Adrenal gland (tissue), 12 donors: Measurements from ENCODE around the gene CCNI2. TPM values are rescaled to one million over a fixed set of nuclear protein-coding genes. Genes with fewer than 3 reads are reported as not detected.
A peak's percentile ranks its signal among the peaks of the same experiment; 100 is the strongest.

Experiments used
- DNase-seq, 7 donors: peaks; one replicate each; pipeline ENCODE4 v3.0.0-alpha.2; 2019 to 2020
- H3K27ac ChIP-seq, 5 donors: fragments of 200-600 bp; sonication (generic) in 4 of 5; 1 replicate in 3 of 5; 2 replicates in 2 of 5; pipeline versions ENCODE4 v1.5.1 to v1.8.0; 2016 to 2020; ENCODE audit warnings: mild to moderate bottlenecking in 1 of 5
- H3K27me3 ChIP-seq: fragments of 200-600 bp; 2 replicates; pipeline ENCODE4 v1.8.0; 2021
- H3K36me3 ChIP-seq, 2 donors: fragments of 200-600 bp; replicated peaks in 1 of 2; 1 replicate in 1 of 2; 2 replicates in 1 of 2; pipeline versions ENCODE4 v1.5.1 to v1.8.0; 2018 to 2022
- H3K4me1 ChIP-seq, 2 donors: fragments of 200-600 bp; replicated peaks in 1 of 2; 1 replicate in 1 of 2; 2 replicates in 1 of 2; pipeline versions ENCODE4 v1.5.1 to v1.8.0; 2018 to 2021
- H3K4me3 ChIP-seq, 4 donors: fragments of 200-600 bp; sonication (generic) in 3 of 4; one replicate each; pipeline ENCODE4 v1.5.1; 2016 to 2018
- H3K9me3 ChIP-seq, 3 donors: fragments of 200-600 bp; sonication (generic) in 1 of 3; replicated peaks in 1 of 3; 1 replicate in 2 of 3; 2 replicates in 1 of 3; pipeline versions ENCODE4 v1.5.1 to v1.8.0; 2016 to 2021
- POLR2A ChIP-seq, 2 donors: fragments of 450-650 bp; IDR thresholded peaks; one replicate each; pipeline ENCODE4 v1.6.1; 2017; ENCODE audit warnings: antibody characterized with exemption in 2 of 2, mild to moderate bottlenecking in 2 of 2, moderate library complexity in 1 of 2
- WGBS, 4 donors: extraction: QIAGEN DNeasy Blood & Tissue Kit in 2 of 4; methylation state at CpG; one replicate each; pipeline versions ENCODE4 v1.1.5 to v1.1.7; 2013 to 2017; 5-methylcytosine and 5-hydroxymethylcytosine counted together
- intact Hi-C, 2 donors: fragments of 100-400 bp; cut with DNase I; formaldehyde crosslinking; loops; one replicate each; pipeline versions ENCODE4 v1.14.1 to v1.15.0; 2022 to 2023
- polyA plus RNA-seq, 3 donors: library from polyadenylated mRNA; stranded (reverse); fragments of 200-250 nt in 2 of 3; fragments of 350-450 nt in 1 of 3; fragmentation: Illumina TruSeq in 1 of 3; extraction: RNeasy Lipid Tissue Mini Kit (QIAGEN cat#74804) in 1 of 3; gene quantifications; one replicate each; pipeline ENCODE4 v1.2.3, GENCODE V29; 2013 to 2014
- total RNA-seq, 9 donors: library from RNA; depleted of rRNA in 4 of 9; stranded (reverse); fragments of >200 nt in 4 of 9; fragments of 120-200 nt in 1 of 9; fragmentation: NEBNext Ultra II Directional in 1 of 9; extraction: Animal tissue kit (Norgen Biotek cat#: 25700) in 1 of 9; gene quantifications; one replicate each; pipeline versions ENCODE4 v1.1.0 to v1.2.4, GENCODE V29; 2013 to 2023
- TF ChIP-seq, protein P1 (sequence below), 6 experiments: fragments of 450-650 bp in 4 of 6; fragments of 200-600 bp in 2 of 6; sonication (generic) in 1 of 6; IDR thresholded peaks; 1 replicate in 5 of 6; 2 replicates in 1 of 6; pipeline versions ENCODE4 v1.5.1 to v1.8.0; 2016 to 2021; ENCODE audit warnings: antibody characterized with exemption in 6 of 6, mild to moderate bottlenecking in 2 of 6, moderate library complexity in 1 of 6
- donor health status: healthy with polysubstance abuse.
- donor health status: Bipolar disorder and iron deficiency.
- donor health status: DM: yes; HTN: yes; CAD: no.
- donor health status: DM: no; HTN: no; CAD: no.
- donor health status: DM: no; HTN: no; CAD: no.
- donor health status: DM: yes; HTN: yes; CAD: no.

Gene CCNI2
- total and polyA plus RNA-seq, 12 donors: 0.08 to 0.40 (median 0.20) TPM; not detected in 5

DNA sequence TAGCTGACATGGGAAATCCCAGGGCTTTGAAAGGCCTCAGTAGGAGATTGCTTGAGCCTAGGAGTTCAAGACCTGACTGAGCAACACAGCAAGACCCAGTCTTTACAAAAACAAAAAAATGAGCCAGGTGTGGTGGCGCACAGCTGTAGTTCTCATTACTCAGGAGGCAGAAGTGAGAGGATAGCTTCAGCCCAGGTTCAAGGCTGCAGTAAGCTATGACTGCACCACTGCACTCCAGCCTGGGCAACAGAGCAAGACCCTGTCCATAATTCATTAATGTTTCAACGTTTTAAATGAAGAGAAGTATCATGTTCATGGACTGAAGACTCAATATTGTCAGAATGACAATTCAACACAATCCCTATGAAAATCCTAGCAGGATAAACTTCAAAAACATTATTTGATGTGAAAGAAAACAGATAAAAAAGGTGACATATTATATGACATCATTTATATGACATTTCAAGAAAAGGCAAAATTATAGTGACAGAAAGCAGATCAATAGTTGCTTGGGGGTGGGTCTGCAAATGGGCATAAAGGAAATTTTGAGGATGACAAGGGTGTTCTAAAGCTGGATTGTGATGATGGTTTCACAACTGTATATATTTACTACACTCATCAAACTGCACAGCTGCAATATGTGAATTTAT, 13.6 kb upstream of the CCNI2 start:
- no peaks in the 10 kb centered on the region for H3K27me3 ChIP-seq
- H3K4me3 ChIP-seq: no peak overlapping the region
- no peak overlapping the region for H3K27ac ChIP-seq
- no peaks in the 10 kb centered on the region for H3K9me3 ChIP-seq
- peaks cover 5 to 6% of the 10 kb centered on the region in 2 donors for H3K4me1 ChIP-seq
- no peak for DNase-seq
- 71 to 83% (median 77%) methylated on average over 2 of the region's 2 CpGs for WGBS, 4 donors
- TF ChIP-seq POLR2A (IDR thresholded peaks at IDR 0.05): no peak
- TF ChIP-seq, protein P1, sequence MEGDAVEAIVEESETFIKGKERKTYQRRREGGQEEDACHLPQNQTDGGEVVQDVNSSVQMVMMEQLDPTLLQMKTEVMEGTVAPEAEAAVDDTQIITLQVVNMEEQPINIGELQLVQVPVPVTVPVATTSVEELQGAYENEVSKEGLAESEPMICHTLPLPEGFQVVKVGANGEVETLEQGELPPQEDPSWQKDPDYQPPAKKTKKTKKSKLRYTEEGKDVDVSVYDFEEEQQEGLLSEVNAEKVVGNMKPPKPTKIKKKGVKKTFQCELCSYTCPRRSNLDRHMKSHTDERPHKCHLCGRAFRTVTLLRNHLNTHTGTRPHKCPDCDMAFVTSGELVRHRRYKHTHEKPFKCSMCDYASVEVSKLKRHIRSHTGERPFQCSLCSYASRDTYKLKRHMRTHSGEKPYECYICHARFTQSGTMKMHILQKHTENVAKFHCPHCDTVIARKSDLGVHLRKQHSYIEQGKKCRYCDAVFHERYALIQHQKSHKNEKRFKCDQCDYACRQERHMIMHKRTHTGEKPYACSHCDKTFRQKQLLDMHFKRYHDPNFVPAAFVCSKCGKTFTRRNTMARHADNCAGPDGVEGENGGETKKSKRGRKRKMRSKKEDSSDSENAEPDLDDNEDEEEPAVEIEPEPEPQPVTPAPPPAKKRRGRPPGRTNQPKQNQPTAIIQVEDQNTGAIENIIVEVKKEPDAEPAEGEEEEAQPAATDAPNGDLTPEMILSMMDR (IDR thresholded peaks at IDR 0.05): no peak
- no peaks in the 10 kb centered on the region for H3K36me3 ChIP-seq
- intact Hi-C loops: no loop called here

DNA sequence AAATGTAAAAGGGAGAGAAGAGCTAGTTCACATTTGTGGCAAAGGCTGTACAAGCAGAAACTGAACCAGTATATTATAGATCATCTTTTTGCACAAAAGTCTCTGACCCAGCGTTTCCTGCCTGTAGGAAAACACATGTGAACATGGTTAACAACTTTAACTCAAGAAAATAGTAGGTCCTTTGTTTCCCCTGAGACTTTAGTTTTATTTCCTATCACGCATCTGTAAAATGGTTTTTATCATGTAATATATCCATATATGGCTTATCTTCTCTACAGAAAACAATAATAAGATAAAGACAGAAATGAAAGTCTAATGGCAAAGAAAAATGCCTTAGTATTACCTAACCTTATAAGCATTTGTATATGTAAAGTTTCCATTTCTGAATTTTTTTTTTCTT, 12.5 kb upstream of the CCNI2 start:
- Histone ChIP-seq H3K4me1 (peaks cover 5 to 6% of the 10 kb centered on the region in 2 donors), H3K36me3 (no peaks in the 10 kb centered on the region), H3K27ac (no peak overlapping the region), H3K9me3 (no peaks in the 10 kb centered on the region), H3K27me3 (no peaks in the 10 kb centered on the region), H3K4me3 (no peak overlapping the region)
- intact Hi-C loops: no loop called here
- WGBS, 4 donors: 75 to 77% (median 76%) methylated on average over 2 of the region's 2 CpGs
- DNase-seq: no peak
- no peak for TF ChIP-seq POLR2A (IDR thresholded peaks at IDR 0.05)
- TF ChIP-seq, protein P1 (IDR thresholded peaks at IDR 0.05): no peak

DNA sequence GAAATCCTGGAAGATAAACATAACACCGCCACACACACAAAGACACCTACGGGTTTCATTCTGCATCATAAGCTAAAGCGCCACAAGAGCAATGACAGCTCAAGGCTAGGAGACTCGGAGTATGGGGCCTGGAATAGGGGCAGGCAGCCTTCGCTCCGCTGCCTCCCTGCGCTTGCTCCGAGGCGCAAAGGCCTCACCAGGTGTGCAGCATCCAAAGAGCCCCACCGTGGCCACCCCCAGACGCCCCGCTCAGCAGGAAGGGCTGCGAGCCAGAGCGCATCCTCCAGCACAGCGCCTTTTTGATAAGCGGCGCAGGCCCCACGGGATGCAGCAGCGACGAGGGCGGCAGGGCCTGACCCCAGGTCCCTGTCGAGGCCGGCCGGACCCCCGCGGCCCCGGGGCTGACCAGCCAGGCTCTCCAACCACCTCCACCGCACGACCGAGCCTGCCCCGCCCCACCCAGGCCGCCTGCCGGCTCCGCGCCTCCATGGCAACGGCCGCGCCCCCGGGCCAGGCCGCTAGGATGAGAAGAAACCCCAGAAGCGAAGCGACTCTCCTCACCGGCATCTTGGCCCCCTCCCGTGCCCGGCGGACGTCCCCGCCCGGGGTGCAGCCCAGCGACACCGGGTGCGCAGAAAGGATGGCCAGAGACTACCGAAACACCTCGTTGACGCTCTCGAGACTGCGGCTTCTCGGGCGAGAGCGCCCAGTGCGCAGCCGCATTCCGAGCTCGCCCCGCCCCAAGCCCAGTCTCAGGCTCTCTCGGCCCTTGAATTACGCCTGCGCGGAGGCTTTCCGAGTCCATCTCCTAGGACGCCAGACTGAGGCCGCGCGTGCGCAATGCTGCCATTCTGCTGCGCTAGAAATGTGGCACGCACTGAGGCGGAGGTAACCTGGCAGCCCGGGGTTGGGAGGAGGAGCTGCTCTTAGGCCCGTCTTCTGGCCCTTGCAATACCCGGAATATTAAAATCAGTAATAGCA, 10.1 kb upstream of the CCNI2 start, which contains the start of gene KIF3A:
KIF3A (minus strand) TSS at position 694 of the 981 bp plus-strand sequence; CDS start at position 567, 127 bp downstream.
- Histone ChIP-seq H3K27me3 (no peaks in the 10 kb centered on the region), H3K4me1 (peaks cover 5 to 6% of the 10 kb centered on the region in 2 donors), H3K9me3 (no peaks in the 10 kb centered on the region), H3K4me3 (peak within 1 kb of the TSS; percentile 37 to 96 (median 79)), H3K36me3 (no peaks in the 10 kb centered on the region), H3K27ac (peak within 1 kb of the TSS in 4 of 5 donors; percentile 33 to 87 (median 57))
- WGBS, 4 donors: 1 to 4% (median 1%) methylated on average over 18 to 81 of the region's 81 CpGs
- peak; percentile 97 to 98 (median 98) for DNase-seq
- intact Hi-C loops: no loop called here
- peak; percentile 47 to 53 for TF ChIP-seq POLR2A (IDR thresholded peaks at IDR 0.05)
- TF ChIP-seq, protein P1 (IDR thresholded peaks at IDR 0.05): peak in 3 of 6 experiments; percentile 22 to 40 (median 27)
